GM10266 (cell line): ENCODE measurements around the gene TREM2.

Source experiments
- DNase-seq: peaks from one replicate; pipeline ENCODE4 v3.0.0; 2012; ENCODE audit errors: extremely low spot score
- TF ChIP-seq, protein P1 (sequence below): IDR thresholded peaks from 2 replicates; pipeline ENCODE4 v1.5.1; 2012; ENCODE audit warnings: mild to moderate bottlenecking, low read depth; ENCODE audit not compliant: control insufficient read depth, insufficient read depth; ENCODE audit errors: missing control alignments

The TREM2 gene

DNA sequence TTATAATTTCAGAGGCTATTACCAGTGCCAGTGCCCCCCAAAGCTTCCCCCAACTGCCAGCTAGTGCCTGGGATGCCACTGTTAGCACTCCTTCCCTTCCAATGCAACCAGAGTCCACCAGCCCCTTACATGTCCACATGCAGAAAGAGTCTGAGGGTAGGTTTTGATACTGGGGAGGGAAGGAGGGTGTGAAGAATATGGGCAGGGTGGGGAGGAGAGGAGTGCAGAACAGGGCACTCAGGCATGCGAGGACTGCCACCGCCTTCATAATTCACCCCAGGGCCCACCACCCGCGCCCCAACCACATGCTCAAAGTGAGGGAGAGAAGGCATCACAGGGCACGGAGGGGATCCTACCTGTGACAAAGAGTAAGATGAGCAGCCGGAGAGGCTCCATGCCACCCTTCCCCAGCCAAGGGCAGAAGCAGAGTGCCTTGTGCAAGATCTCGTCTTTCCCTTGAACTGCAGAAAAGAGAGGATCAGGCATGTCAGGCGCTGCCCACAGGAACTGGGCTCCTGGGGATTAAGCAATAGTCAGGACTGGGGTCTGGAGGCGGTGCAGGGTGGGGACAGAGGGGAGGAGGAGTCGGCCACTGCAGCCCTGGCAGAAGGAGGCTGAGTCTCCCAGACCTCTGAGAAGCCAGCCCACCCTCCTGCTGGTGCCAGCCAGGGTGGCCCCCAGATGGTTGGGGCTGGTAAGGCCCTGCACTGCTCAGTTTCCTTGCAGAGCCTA lies at the start of gene TREM2:
TREM2 (minus strand) TSS at position 430 of the 732 bp plus-strand sequence; CDS start at position 396, 34 bp downstream.
- TF ChIP-seq, protein P1, sequence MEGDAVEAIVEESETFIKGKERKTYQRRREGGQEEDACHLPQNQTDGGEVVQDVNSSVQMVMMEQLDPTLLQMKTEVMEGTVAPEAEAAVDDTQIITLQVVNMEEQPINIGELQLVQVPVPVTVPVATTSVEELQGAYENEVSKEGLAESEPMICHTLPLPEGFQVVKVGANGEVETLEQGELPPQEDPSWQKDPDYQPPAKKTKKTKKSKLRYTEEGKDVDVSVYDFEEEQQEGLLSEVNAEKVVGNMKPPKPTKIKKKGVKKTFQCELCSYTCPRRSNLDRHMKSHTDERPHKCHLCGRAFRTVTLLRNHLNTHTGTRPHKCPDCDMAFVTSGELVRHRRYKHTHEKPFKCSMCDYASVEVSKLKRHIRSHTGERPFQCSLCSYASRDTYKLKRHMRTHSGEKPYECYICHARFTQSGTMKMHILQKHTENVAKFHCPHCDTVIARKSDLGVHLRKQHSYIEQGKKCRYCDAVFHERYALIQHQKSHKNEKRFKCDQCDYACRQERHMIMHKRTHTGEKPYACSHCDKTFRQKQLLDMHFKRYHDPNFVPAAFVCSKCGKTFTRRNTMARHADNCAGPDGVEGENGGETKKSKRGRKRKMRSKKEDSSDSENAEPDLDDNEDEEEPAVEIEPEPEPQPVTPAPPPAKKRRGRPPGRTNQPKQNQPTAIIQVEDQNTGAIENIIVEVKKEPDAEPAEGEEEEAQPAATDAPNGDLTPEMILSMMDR = no peak
- DNase-seq = no peak

DNA sequence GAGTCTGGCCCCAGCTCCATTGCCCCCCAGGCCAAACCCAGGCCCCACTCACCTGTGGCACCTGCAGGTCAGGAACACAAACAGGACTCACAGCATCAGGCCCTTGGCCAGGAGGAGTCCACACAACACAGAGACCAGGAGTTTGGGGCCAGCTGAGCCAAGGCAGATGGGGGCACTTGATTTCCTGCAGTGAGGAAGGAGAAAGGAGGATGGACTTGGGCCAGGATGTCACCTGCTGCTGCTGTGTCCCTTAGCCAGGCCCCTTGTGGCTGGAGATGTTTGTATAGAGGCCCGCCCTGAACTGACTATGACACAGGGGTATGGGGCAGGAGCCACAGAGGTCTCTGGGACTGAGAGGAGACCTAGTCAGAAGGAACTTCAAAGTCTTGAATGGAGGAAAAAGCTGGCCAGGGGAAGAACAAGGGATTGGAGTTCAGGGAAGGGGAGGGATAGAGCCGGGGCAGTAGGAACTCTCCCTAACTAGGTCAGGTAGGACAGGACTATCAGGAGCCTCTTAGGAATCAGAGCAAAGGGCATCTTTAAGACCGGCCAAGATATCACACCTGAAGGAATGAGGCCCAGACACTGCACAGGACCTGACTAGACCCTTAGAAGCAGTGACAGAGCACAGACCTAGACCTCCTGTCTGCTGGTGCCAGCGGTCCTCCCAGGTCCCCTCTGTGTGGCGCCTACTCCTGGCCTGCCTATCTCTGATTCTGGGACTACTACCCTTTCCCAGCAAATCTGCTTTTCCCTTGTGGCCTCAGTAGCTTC lies 46.8 kb upstream of the TREM2 start:
- TF ChIP-seq, protein P1 = no peak
- DNase-seq = no peak

DNA sequence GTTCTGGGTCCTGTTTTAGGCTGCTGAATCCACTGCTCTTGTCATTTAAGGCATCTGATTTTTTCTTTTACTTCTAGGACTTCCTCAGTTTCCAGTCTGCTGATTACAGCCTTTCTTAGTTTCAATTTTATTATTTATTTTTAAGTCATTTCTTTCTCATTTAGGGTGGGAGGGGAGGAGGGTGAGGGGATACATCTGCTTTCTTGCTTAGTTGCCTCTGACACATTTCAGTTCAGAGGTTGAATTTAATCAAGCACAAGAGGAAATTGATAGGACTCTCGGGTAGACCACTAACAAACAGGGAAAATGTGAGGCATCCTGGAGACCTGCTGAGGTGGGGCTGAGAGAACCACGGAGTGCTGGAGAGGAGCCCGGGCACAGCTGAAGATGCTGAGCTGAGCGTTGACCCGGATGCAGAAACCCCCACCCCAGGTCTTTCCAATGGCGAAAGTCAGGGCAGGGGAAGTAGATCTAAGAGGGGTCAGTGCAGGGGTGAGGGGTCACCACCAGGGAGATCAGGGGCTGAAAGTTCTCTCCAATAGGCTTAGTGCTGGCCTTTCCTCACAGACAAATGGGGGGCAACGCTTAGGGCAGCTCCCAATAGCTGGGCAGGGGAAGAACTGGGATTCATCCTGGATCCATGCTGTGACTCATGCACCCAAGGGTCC lies 45.7 kb upstream of the TREM2 start:
- TF ChIP-seq, protein P1 = no peak
- DNase-seq = no peak

DNA sequence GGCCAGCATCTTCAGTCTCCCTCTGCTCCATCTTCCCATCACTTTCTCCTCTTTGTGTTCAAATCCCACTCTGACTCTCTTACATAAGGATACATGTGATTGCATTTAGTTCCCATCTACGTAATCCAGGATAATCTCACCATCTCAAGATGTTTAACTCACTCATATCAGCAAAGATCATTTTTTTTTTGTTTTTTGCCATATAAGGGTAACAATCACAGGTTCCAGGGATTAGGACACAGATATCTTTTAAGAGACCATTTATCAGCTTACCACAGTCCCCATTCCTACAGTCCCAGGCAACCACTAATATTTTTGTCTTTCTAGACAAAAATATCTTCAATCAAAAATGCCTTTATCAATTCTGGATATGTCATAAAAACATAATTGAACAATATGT lies 41.2 kb upstream of the TREM2 start:
- TF ChIP-seq, protein P1 = no peak
- no peak for DNase-seq

DNA sequence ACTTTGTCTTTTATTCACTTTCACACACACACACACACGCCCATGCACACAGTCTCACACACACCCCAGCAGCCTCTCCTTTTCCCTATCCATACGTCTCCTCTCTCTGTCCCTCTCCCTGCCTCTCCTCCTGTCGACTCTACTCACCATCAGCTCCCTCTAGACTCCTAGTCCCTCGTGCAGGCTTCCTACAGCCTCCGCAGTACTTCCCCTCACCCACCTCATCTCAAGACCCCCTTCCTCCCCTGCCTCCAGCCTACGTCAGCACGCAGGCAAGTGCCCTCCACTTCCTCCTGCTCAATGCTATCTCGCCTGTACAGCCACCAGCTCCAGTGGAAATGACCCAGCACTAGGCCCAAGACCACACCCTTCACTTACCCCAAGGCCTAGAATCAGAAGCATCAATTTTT lies 38.9 kb upstream of the TREM2 start:
- DNase-seq = no peak
- TF ChIP-seq, protein P1 = no peak

DNA sequence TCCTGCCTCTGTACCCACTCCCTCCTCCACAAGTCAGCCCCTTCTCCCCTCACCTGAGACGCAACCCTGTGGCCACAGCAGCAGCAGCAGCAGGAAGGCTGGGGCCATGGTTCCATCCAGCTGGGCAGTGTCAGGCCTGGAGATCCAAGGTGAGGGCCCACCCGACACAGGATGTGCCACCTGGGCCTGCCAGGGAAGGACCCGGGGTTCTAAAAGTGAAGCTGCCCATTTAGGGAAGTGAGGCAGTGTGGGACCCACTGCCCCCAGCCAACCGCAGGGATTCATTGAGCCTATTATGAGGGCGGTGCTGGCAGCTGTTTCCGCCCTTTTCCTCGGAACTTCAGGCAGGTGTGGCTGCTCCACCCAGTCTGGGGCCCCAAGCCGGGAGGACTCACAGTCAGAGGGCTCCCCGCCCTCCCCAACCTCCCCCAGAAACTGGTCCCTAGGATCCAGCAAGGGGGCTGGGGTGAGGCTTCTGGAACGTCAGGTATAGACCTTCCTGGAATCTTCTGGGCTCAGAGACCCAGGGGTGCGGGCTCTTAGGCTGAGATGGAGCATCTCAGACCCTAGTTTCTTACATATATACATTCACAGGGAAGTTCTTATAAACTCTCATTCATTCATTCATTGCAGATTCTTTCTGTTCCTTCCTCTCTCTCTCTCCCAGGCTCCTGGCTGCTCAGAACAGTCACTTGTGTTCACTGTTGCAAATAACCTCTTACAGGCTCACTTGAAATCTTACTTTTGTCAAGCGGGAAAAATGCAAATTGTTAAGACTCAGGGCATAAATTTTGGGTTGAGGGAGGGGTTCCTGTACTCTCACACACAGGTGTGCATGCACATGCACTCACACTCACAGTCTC lies 38.2 kb upstream of the TREM2 start, which contains the start of gene TREML2:
TREML2 (minus strand) TSS at position 249 of the 863 bp plus-strand sequence; CDS start at position 108, 141 bp downstream.
- TF ChIP-seq, protein P1 = no peak
- DNase-seq = no peak
